GM12878 (cell line): ENCODE data around the gene UMOD. TPM values are rescaled to one million over a fixed set of nuclear protein-coding genes. Genes with fewer than 3 reads are reported as not detected.

ENCODE experiments used
- ATAC-seq: fragments of 200-7000 bp; cut with Tn5 transposase; 3 replicates; pipeline ENCODE4 v1.9.1; 2020; ENCODE audit warnings: mild to moderate bottlenecking, moderate library complexity
- BruUV-seq: library from RNA; stranded (reverse); fragments of 400-500 nt; replicated peaks from 2 replicates; lab custom pipeline; 2021; lab: Mats Ljungman, UMichigan
- CTCF ChIA-PET: fragments of 300-600 bp; sonication (Branson Sonifier 250); formaldehyde crosslinking; extraction: SDS; loops from one replicate; lab custom pipeline; 2021; ENCODE audit warnings: inconsistent platforms; lab: Yijun Ruan, JAX
- POLR2A ChIA-PET: fragments of 350-600 bp; formaldehyde crosslinking; extraction: SDS; loops from one replicate; lab custom pipeline; 2021; ENCODE audit warnings: inconsistent platforms; lab: Charles Lee
- RAD21 ChIA-PET: fragments of 300-600 bp; sonication (Branson Sonifier 250); formaldehyde crosslinking; loops from one replicate; lab custom pipeline; 2023; ENCODE audit warnings: antibody characterized with exemption; ENCODE audit not compliant: unreplicated experiment; lab: Charles Lee
- SMC1A ChIA-PET: fragments of 300-600 bp; sonication (Branson Sonifier 250); formaldehyde crosslinking; loops from one replicate; lab custom pipeline; 2023; ENCODE audit not compliant: unreplicated experiment, uncharacterized antibody; lab: Charles Lee
- DNase-seq: peaks from one replicate; pipeline ENCODE4 v3.0.0-alpha.2; 2011; ENCODE audit warnings: low read depth, low spot score
- FAIRE-seq: peaks from 3 replicates; lab custom pipeline; 2011; peaks lifted over from hg19 to GRCh38; lab: Jason Lieb, UNC
- H2AFZ ChIP-seq: 2 replicates; pipeline ENCODE4 v1.6.0; 2011; ENCODE audit warnings: low read depth, low read length, control low read depth; ENCODE audit not compliant: control insufficient read depth
- H3K27ac ChIP-seq: 2 replicates; pipeline ENCODE4 v1.5.1; 2011; ENCODE audit warnings: control low read depth; ENCODE audit not compliant: control insufficient read depth, insufficient read depth
- H3K27me3 ChIP-seq, 2 experiments: replicated peaks in 1 of 2; 2 replicates each; pipeline versions ENCODE4 v1.6.0 to v1.6.1; 2011; ENCODE audit warnings: low read length in 1 of 2; ENCODE audit not compliant: control insufficient read depth in 2 of 2, insufficient read depth in 2 of 2
- H3K36me3 ChIP-seq, 2 experiments: 2 replicates each; pipeline ENCODE4 v1.5.1; 2011; ENCODE audit warnings: low read length in 1 of 2; ENCODE audit not compliant: control insufficient read depth in 2 of 2, insufficient read depth in 2 of 2
- H3K4me1 ChIP-seq: 2 replicates; pipeline ENCODE4 v1.6.1; 2011; ENCODE audit warnings: mild to moderate bottlenecking, low read length, moderate library complexity, mixed read lengths; ENCODE audit not compliant: control insufficient read depth, insufficient read depth
- H3K4me2 ChIP-seq: 2 replicates; pipeline ENCODE4 v1.6.0; 2011; ENCODE audit warnings: control low read depth; ENCODE audit not compliant: control insufficient read depth, insufficient read depth
- H3K4me3 ChIP-seq: fragments of 200-600 bp; sonication (generic); 2 replicates; pipeline ENCODE4 v1.5.1; 2016
- H3K79me2 ChIP-seq: 2 replicates; pipeline ENCODE4 v1.6.0; 2011; ENCODE audit warnings: low read length; ENCODE audit not compliant: control insufficient read depth, insufficient read depth
- H3K9ac ChIP-seq: 2 replicates; pipeline ENCODE4 v1.8.0; 2011; ENCODE audit warnings: low read length, control low read depth, mixed read lengths; ENCODE audit not compliant: control insufficient read depth, insufficient read depth
- H3K9me3 ChIP-seq: replicated peaks from 3 replicates; pipeline ENCODE4 v1.5.1; 2011; ENCODE audit warnings: mild to moderate bottlenecking, low read length; ENCODE audit not compliant: control insufficient read depth, insufficient read depth
- H4K20me1 ChIP-seq: 2 replicates; pipeline ENCODE4 v1.6.0; 2011; ENCODE audit not compliant: control insufficient read depth, insufficient read depth
- BACH1 ChIP-seq: fragments of 450-650 bp; IDR thresholded peaks from 2 replicates; pipeline ENCODE4 v1.6.1; 2017; ENCODE audit warnings: mild to moderate bottlenecking, borderline replicate concordance
- BHLHE40 ChIP-seq, 2 experiments: fragments of 450-650 bp in 1 of 2; IDR thresholded peaks; 2 replicates each; pipeline ENCODE4 v1.6.1; 2011 to 2017; ENCODE audit warnings: low read depth in 2 of 2, borderline replicate concordance in 1 of 2, improper control_type of control experiment in 1 of 2, low read length in 1 of 2, mild to moderate bottlenecking in 1 of 2
- BRCA1 ChIP-seq: IDR thresholded peaks from 2 replicates; pipeline ENCODE4 v1.6.1; 2011; ENCODE audit warnings: low read depth, low read length, improper control_type of control experiment
- CBX5 ChIP-seq: sonication (generic); IDR thresholded peaks from 2 replicates; pipeline ENCODE4 v1.6.1; 2016; ENCODE audit warnings: low read depth, moderate library complexity, mild to moderate bottlenecking, inconsistent platforms
- SMAD1 ChIP-seq: fragments of 450-650 bp; IDR thresholded peaks from 2 replicates; pipeline ENCODE4 v1.6.1; 2018; ENCODE audit warnings: mild to moderate bottlenecking, low read depth; ENCODE audit not compliant: partially characterized antibody
- WGBS: methylation state at CpG from one replicate; pipeline ENCODE4 v1.1.6; 2016; ENCODE audit warnings: low lambda C conversion rate; ENCODE audit not compliant: insufficient replicate concordance, insufficient coverage; ENCODE audit errors: missing lambda C conversion rate; 5-methylcytosine and 5-hydroxymethylcytosine counted together
- in situ Hi-C: fragments of 300-500 bp; cut with MboI; formaldehyde crosslinking; loops from 9 replicates; pipeline ENCODE4 v1.14.3; 2018; ENCODE audit warnings: mixed read lengths
- intact Hi-C: fragments of 100-400 bp; cut with micrococcal nuclease; formaldehyde crosslinking; loops from one replicate; pipeline ENCODE4 v1.14.2; 2022; ENCODE audit not compliant: unreplicated experiment
- polyA plus RNA-seq, 11 experiments: library from polyadenylated mRNA; depleted of rRNA in 4 of 11; unstranded in 6 of 11; stranded (reverse) in 5 of 11; fragments of >200 nt; fragmentation: Nextera tagmentation in 4 of 11; fragmentation: Illumina TruSeq in 1 of 11; extraction: Ambion mirVana in 4 of 11; extraction: Trizol in 1 of 11; gene quantifications; 1 replicate in 1 of 11; 2 replicates in 10 of 11; pipeline versions ENCODE4 v1.2.1 to v1.2.3, GENCODE V29; 2011 to 2016; ENCODE audit warnings: inconsistent platforms in 2 of 11, missing spikeins in 2 of 11, low read depth in 1 of 11
- total RNA-seq, 4 experiments: library from RNA; depleted of rRNA in 3 of 4; stranded (reverse); fragments of >200 nt in 3 of 4; fragmentation: Illumina TruSeq in 1 of 4; extraction: Trizol in 1 of 4; gene quantifications; 2 replicates each; pipeline versions ENCODE4 v1.2.1 to v1.2.3, GENCODE V29; 2013 to 2021
- TF ChIP-seq, protein P1 (sequence below): IDR thresholded peaks from 2 replicates; pipeline ENCODE4 v1.6.1; 2012; ENCODE audit warnings: mild to moderate bottlenecking, low read depth, low read length
- TF ChIP-seq, protein P2 (sequence below): fragments of 450-650 bp; IDR thresholded peaks from 2 replicates; pipeline ENCODE4 v1.6.1; 2017; ENCODE audit warnings: borderline replicate concordance

The UMOD gene
- total and polyA plus RNA-seq, 10 of the 15 experiments (the other 5 are each of a cell fraction or from before 2014, with no cell fraction given) = not detected

DNA sequence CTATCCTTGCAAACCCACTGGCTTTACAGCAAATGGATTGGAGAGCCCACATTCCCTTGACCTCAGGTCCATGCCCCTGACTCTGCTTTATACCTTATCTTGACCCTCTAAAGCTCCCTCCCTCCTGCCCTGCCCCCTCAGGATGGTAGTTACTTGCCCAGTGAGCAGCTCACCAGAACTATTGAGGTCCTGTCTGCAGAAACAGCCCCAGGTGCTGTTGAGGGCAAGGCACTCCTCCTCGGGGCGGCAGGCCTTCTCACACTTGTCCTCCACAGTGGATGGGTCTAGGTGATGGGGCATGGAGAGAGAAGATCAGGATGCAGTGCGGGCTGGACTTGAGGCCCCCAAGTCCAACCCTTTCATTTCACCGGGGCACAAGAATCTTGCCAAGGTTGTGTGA lies 29.8 kb downstream of the UMOD start:
- Histone ChIP-seq H3K27ac (no peak overlapping the region), H2AFZ (no peak overlapping the region), H3K79me2 (no peaks in the 10 kb centered on the region), H3K36me3 (no peaks in the 10 kb centered on the region), H3K27me3 (no peaks in the 10 kb centered on the region), H4K20me1 (no peaks in the 10 kb centered on the region), H3K4me3 (no peak overlapping the region), H3K9ac (no peak overlapping the region), H3K9me3 (no peaks in the 10 kb centered on the region), H3K4me1 (no peaks in the 10 kb centered on the region), H3K4me2 (no peak overlapping the region)
- ATAC-seq (no peak), FAIRE-seq (no peak), DNase-seq (no peak)
- ChIA-PET RAD21 (no interaction called here), SMC1A (interaction anchor here (0.9 to 1.2 kb wide), 2 partner anchors 13 to 14 kb away, joined by 3 read pairs; no protein-coding TSS in a partner anchor), CTCF (no interaction called here), POLR2A (no interaction called here)
- WGBS = 39% methylated on average over 4 of the region's 4 CpGs
- no peak for TF ChIP-seq BRCA1
- TF ChIP-seq BACH1 = no peak
- TF ChIP-seq, protein P1, sequence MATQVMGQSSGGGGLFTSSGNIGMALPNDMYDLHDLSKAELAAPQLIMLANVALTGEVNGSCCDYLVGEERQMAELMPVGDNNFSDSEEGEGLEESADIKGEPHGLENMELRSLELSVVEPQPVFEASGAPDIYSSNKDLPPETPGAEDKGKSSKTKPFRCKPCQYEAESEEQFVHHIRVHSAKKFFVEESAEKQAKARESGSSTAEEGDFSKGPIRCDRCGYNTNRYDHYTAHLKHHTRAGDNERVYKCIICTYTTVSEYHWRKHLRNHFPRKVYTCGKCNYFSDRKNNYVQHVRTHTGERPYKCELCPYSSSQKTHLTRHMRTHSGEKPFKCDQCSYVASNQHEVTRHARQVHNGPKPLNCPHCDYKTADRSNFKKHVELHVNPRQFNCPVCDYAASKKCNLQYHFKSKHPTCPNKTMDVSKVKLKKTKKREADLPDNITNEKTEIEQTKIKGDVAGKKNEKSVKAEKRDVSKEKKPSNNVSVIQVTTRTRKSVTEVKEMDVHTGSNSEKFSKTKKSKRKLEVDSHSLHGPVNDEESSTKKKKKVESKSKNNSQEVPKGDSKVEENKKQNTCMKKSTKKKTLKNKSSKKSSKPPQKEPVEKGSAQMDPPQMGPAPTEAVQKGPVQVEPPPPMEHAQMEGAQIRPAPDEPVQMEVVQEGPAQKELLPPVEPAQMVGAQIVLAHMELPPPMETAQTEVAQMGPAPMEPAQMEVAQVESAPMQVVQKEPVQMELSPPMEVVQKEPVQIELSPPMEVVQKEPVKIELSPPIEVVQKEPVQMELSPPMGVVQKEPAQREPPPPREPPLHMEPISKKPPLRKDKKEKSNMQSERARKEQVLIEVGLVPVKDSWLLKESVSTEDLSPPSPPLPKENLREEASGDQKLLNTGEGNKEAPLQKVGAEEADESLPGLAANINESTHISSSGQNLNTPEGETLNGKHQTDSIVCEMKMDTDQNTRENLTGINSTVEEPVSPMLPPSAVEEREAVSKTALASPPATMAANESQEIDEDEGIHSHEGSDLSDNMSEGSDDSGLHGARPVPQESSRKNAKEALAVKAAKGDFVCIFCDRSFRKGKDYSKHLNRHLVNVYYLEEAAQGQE = no peak
- no peak for TF ChIP-seq BHLHE40 (IDR thresholded peaks at IDR 0.05; ENCODE audit: borderline replicate concordance in 1 of 2, low read depth in 2 of 2, low read length in 1 of 2)
- TF ChIP-seq, protein P2, sequence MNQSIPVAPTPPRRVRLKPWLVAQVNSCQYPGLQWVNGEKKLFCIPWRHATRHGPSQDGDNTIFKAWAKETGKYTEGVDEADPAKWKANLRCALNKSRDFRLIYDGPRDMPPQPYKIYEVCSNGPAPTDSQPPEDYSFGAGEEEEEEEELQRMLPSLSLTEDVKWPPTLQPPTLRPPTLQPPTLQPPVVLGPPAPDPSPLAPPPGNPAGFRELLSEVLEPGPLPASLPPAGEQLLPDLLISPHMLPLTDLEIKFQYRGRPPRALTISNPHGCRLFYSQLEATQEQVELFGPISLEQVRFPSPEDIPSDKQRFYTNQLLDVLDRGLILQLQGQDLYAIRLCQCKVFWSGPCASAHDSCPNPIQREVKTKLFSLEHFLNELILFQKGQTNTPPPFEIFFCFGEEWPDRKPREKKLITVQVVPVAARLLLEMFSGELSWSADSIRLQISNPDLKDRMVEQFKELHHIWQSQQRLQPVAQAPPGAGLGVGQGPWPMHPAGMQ = no peak
- no peak for TF ChIP-seq CBX5
- no peak for TF ChIP-seq SMAD1
- in situ Hi-C loops (no loop called here), intact Hi-C loops (no loop called here)
- BruUV-seq = no TSS peak
